NOMO-1 treated with DMSO at 0.1 percent for 48 hours (cell line): ENCODE results near the gene TMEM26.
"Not testable (repeated sequence)": the region's sequence is repeated elsewhere in the genome, so short reads cannot be mapped to it uniquely, and the experiment has no call there.

Experiments
- DNase-seq: peaks from one replicate; lab custom pipeline; 2025; ENCODE audit not compliant: unreplicated experiment; lab: John Stamatoyannopoulos, UW

The TMEM26 gene

GRCh38 chr10:61400524-61400923 lies 52.7 kb downstream of the TMEM26 start:
- DNase-seq = no peak

GRCh38 chr10:61399406-61399805 lies 53.8 kb downstream of the TMEM26 start:
- DNase-seq = no peak

- DNase-seq = no peak
Observed at GRCh38 chr10:61398366-61399129, 54.6 kb downstream of the TMEM26 start.

- DNase-seq = peak; percentile 73
Observed at GRCh38 chr10:61397175-61397986, 55.8 kb downstream of the TMEM26 start.

- no peak for DNase-seq
Observed at GRCh38 chr10:61391281-61391680, 61.9 kb downstream of the TMEM26 start.

GRCh38 chr10:61390851-61391250 lies 62.3 kb downstream of the TMEM26 start:
- peak; percentile 57 for DNase-seq

GRCh38 chr10:61389887-61390286 lies 63.3 kb downstream of the TMEM26 start:
- DNase-seq = peak; percentile 66

- peak; percentile 39 for DNase-seq
Observed at GRCh38 chr10:61388986-61389385, 64.2 kb downstream of the TMEM26 start.

- DNase-seq = peak; percentile 68
Observed at GRCh38 chr10:61385231-61386001, 67.8 kb downstream of the TMEM26 start.

- not testable (repeated sequence) for DNase-seq
Observed at GRCh38 chr10:61381153-61381552, 72.0 kb downstream of the TMEM26 start.

- no peak for DNase-seq
Observed at GRCh38 chr10:61378865-61379264, 74.3 kb downstream of the TMEM26 start.

GRCh38 chr10:61376908-61377368 lies 76.2 kb downstream of the TMEM26 start:
- DNase-seq = no peak

- no peak for DNase-seq
Observed at GRCh38 chr10:61376377-61376776, 76.8 kb downstream of the TMEM26 start.

GRCh38 chr10:61366365-61366764 lies 86.8 kb downstream of the TMEM26 start:
- no peak for DNase-seq

GRCh38 chr10:61364619-61365018 lies 88.6 kb downstream of the TMEM26 start:
- DNase-seq = no peak

GRCh38 chr10:61363006-61363405 lies 90.2 kb downstream of the TMEM26 start:
- no peak for DNase-seq

- no peak for DNase-seq
Observed at GRCh38 chr10:61359452-61359851, 93.7 kb downstream of the TMEM26 start.

GRCh38 chr10:61357687-61358086 lies 95.5 kb downstream of the TMEM26 start:
- no peak for DNase-seq
